Bronchial epithelial cell (primary cell): ENCODE results near the gene ISLR2. TPM values are rescaled to one million over a fixed set of nuclear protein-coding genes. Genes with fewer than 3 reads are reported as not detected.

Experiments
- DNase-seq: peaks from one replicate; pipeline ENCODE4 v3.0.0-alpha.2; 2010; ENCODE audit warnings: low read depth
- FAIRE-seq: peaks from 2 replicates; lab custom pipeline; 2011; peaks lifted over from hg19 to GRCh38; lab: Jason Lieb, UNC
- H3K27me3 ChIP-seq: 2 replicates; pipeline ENCODE4 v1.5.1; 2011; ENCODE audit warnings: low read length; ENCODE audit not compliant: control insufficient read depth, insufficient read depth
- H3K36me3 ChIP-seq: 2 replicates; pipeline ENCODE4 v1.5.1; 2011; ENCODE audit warnings: low read length; ENCODE audit not compliant: control insufficient read depth, insufficient read depth
- H3K4me3 ChIP-seq: 2 replicates; pipeline ENCODE4 v1.5.1; 2011; ENCODE audit warnings: mild to moderate bottlenecking, low read depth, low read length, control low read depth
- total RNA-seq: library from RNA; depleted of rRNA; stranded (reverse); fragments of >200 nt; gene quantifications from 2 replicates; pipeline ENCODE4 v1.2.1, GENCODE V29; 2014
- TF ChIP-seq, protein P1 (sequence below): IDR thresholded peaks from 2 replicates; pipeline ENCODE4 v1.5.1; 2011; ENCODE audit warnings: mild to moderate bottlenecking, moderate library complexity, low read length, control low read depth, inconsistent platforms; ENCODE audit not compliant: insufficient read depth, severe bottlenecking

Gene ISLR2
- total RNA-seq, 1 donor from 2014 or later = not detected

DNA sequence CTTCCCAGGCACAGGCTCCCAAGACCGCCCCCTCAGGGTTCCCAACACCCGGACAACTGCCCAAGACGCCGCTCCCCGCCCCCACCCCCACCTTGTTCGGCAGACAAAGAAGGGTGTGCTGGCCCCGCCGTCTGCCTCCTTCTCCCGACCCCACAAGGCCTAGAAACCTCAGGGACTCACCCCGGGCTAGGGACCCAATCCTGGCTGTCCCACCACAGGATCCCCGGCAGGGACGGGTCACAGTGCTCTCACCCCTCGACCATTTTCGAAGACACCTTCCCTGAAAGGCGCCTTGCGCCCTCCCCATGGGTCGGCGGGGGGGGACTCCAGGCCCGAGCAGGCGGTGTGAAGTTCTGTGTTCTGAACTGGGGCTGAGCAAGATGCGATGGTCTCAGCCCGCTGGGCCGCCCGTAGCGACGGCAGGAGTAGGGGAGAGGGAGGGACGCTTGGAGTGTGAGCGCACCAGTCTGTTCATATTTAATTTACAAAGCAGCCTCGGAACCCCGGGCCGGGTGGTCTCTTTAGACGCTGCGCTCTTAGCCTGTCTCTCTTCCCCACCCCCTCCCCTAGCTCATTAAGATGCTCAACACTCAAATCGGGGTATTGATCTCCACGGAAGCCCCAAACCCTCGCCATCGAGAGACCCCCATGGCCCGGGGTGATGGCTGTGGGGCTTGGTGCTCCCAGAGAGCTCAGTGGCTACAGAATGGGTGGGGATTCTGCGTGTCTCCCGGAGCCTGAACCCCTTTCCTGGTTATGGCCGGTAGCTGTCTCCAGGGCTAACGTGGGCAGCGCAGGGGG is 1.4 kb upstream of the ISLR2 start:
- FAIRE-seq (no peak), DNase-seq (no peak)
- H3K36me3 ChIP-seq = no peaks in the 10 kb centered on the region
- H3K27me3 ChIP-seq = peaks cover 60% of the 10 kb centered on the region
- H3K4me3 ChIP-seq = no peak overlapping the region
- TF ChIP-seq, protein P1, sequence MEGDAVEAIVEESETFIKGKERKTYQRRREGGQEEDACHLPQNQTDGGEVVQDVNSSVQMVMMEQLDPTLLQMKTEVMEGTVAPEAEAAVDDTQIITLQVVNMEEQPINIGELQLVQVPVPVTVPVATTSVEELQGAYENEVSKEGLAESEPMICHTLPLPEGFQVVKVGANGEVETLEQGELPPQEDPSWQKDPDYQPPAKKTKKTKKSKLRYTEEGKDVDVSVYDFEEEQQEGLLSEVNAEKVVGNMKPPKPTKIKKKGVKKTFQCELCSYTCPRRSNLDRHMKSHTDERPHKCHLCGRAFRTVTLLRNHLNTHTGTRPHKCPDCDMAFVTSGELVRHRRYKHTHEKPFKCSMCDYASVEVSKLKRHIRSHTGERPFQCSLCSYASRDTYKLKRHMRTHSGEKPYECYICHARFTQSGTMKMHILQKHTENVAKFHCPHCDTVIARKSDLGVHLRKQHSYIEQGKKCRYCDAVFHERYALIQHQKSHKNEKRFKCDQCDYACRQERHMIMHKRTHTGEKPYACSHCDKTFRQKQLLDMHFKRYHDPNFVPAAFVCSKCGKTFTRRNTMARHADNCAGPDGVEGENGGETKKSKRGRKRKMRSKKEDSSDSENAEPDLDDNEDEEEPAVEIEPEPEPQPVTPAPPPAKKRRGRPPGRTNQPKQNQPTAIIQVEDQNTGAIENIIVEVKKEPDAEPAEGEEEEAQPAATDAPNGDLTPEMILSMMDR = no peak

- FAIRE-seq = no peak
- TF ChIP-seq, protein P1 = no peak
- H3K27me3 ChIP-seq = peaks cover 66% of the 10 kb centered on the region
These were observed 716 bp upstream of the ISLR2 start for GRCh38 chr15:74129586-74130154.

DNA sequence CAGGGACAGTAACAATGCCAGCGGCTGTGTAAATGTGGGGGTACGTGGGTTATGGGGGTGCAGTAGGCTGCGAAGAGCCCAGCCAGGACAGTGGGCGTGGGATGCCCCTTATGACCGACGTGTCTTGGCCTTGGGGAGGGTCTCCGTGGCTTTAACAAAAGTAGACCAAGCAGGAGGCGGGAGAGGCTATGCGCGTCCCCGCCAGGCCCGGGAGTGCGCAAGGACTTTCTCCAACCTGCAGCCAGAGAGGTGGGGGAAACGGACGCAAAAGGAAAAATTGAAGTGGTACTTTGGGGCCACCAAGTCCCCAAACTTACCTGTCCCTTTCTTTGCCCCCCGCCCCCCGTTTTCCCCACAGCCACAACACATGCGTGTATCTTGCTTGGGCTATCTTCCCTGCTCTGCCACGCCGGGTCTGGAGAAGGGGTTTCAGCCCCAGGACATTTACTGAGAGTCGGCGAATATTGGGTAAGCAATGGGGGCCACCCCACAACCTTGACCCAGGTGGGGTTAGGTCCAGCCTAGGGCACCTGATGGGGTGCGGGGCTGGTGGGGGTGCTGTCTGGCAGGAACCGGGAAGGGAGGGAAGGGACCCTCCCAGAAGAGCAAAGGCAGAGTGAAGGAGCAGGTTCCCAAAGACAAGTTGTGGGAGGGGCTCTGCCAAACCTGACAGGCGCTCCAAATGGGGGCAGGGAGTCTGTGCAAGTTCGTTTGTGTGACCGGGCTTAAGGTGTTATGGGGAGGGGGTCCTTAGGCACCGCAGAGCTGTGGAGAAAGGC is 652 bp downstream of the ISLR2 start:
- H3K4me3 ChIP-seq = no peak overlapping the region

More at GRCh38 chr15:74129586-74130154, 716 bp upstream of the ISLR2 start:
- H3K4me3 ChIP-seq = no peak overlapping the region
- no peaks in the 10 kb centered on the region for H3K36me3 ChIP-seq
- no peak for DNase-seq

GRCh38 chr15:74131628-74132413 is 1.4 kb downstream of the ISLR2 start:
- DNase-seq (no peak), FAIRE-seq (peak; percentile 47)
- no peak overlapping the region for H3K4me3 ChIP-seq
- H3K36me3 ChIP-seq = no peaks in the 10 kb centered on the region
- TF ChIP-seq, protein P1 = no peak
- H3K27me3 ChIP-seq = peaks cover 75% of the 10 kb centered on the region

More for the DNA sequence above, 652 bp downstream of the ISLR2 start:
- Histone ChIP-seq H3K36me3 (no peaks in the 10 kb centered on the region), H3K27me3 (peaks cover 72% of the 10 kb centered on the region)
- TF ChIP-seq, protein P1 = no peak
- FAIRE-seq (no peak), DNase-seq (no peak)
